Left lung (tissue), 10 donors: ENCODE results near the gene UBE2E2. TPM values are rescaled to one million over a fixed set of nuclear protein-coding genes. Genes with fewer than 3 reads are reported as not detected.

Source experiments
- ATAC-seq: fragments of 200-7000 bp; cut with Tn5 transposase; one replicate; pipeline ENCODE4 v1.9.1; 2020; ENCODE audit warnings: moderate library complexity
- DNase-seq, 4 donors: peaks; one replicate each; pipeline ENCODE4 v3.0.0-alpha.2; 2013 to 2020
- H3K27ac ChIP-seq, 2 donors: fragments of 200-600 bp; sonication (generic) in 1 of 2; one replicate each; pipeline versions ENCODE4 v1.5.0 to v1.8.0; 2020 to 2021
- H3K27me3 ChIP-seq, 2 donors: fragments of 200-600 bp; sonication (generic) in 1 of 2; one replicate each; pipeline versions ENCODE4 v1.5.0 to v1.8.0; 2020 to 2021
- H3K36me3 ChIP-seq, 2 donors: fragments of 200-600 bp; sonication (generic) in 1 of 2; one replicate each; pipeline versions ENCODE4 v1.5.0 to v1.8.0; 2020 to 2021
- H3K4me1 ChIP-seq, 2 donors: fragments of 200-600 bp; one replicate each; pipeline ENCODE4 v1.8.0; 2021
- H3K4me3 ChIP-seq, 2 donors: fragments of 200-600 bp; sonication (generic) in 1 of 2; one replicate each; pipeline versions ENCODE4 v1.5.0 to v1.8.0; 2020 to 2021; ENCODE audit warnings: mild to moderate bottlenecking in 1 of 2
- H3K9me3 ChIP-seq, 2 donors: fragments of 200-600 bp; sonication (generic) in 1 of 2; one replicate each; pipeline versions ENCODE4 v1.5.0 to v1.8.0; 2020 to 2021
- CTCF ChIP-seq, 2 donors: fragments of 200-600 bp; sonication (generic) in 1 of 2; IDR thresholded peaks; one replicate each; pipeline versions ENCODE4 v1.5.0 to v1.8.0; 2021; ENCODE audit warnings: antibody characterized with exemption in 2 of 2
- intact Hi-C, 2 donors: fragments of 100-400 bp; cut with DNase I; formaldehyde crosslinking; loops; one replicate each; pipeline versions ENCODE4 v1.11.2 to v1.14.2; 2022
- polyA plus RNA-seq, 6 donors: library from polyadenylated mRNA; unstranded; fragments of 120-200 nt; gene quantifications; one replicate each; pipeline ENCODE4 v1.2.1, GENCODE V29; 2013; ENCODE audit not compliant: insufficient read length in 6 of 6
- total RNA-seq, 2 donors: library from RNA; stranded (reverse); fragmentation: NEBNext Ultra II Directional; extraction: Animal tissue kit (Norgen Biotek cat#: 25700); gene quantifications; one replicate each; pipeline ENCODE4 v1.2.1, GENCODE V29; 2021
- donor health status: DM: no; HTN: yes; CAD: no.
- donor health status: DM: no; HTN: no; CAD: no.

Gene UBE2E2
- total and polyA plus RNA-seq, 8 donors: 42.3 to 55.6 (median 47.5) TPM

DNA sequence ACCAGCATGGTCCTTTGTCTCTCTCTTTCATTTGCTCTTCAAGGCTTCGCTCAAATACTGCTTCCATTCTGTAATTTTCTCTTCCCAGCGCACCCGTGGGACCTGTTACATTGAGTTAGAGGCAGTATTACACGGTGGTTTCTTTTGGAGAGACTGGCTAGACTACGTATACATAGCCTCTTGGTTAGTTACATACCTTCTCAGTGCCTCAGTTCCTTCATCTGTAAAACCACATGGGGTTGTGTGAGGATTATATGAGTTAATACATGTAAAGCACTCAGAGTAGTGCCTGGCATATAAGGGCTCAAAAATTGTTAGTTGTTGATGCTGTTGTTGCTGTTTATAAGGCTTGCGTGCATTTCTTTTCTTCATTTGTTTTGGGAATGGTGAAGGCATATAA is 33.8 kb downstream of the UBE2E2 start:
- Histone ChIP-seq H3K4me1 (peaks cover 0 to 19% of the 10 kb centered on the region in 2 donors), H3K36me3 (no peaks in the 10 kb centered on the region), H3K27ac (no peak overlapping the region), H3K27me3 (no peaks in the 10 kb centered on the region), H3K9me3 (no peaks in the 10 kb centered on the region), H3K4me3 (no peak overlapping the region)
- no peak for DNase-seq
- no peak for ATAC-seq
- TF ChIP-seq CTCF (IDR thresholded peaks at IDR 0.05): no peak
- intact Hi-C loops: no loop called here

DNA sequence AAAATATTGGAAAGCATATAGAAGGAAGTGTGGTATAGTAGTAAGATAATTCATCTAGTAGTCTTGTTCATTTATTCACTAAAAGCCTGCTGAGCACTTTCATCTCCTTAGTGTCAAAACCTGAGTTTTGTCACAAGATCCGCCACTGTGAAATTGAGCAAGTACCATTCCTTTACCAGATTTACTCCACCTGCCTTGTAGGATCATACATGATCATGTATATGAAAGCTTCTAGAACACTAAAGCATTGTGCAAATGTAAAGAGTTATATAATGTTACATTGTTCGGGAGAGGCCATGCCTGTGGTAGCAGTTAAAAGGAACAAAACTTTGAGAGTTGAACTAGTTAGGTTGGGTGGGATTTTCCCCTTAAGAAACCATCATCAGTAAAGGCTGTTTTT is 35.0 kb downstream of the UBE2E2 start:
- no peaks in the 10 kb centered on the region for H3K36me3 ChIP-seq
- no peak for ATAC-seq
- no peak overlapping the region for H3K27ac ChIP-seq
- no peak overlapping the region for H3K4me3 ChIP-seq
- intact Hi-C loops: no loop called here
- peaks cover 0 to 19% of the 10 kb centered on the region in 2 donors for H3K4me1 ChIP-seq
- H3K9me3 ChIP-seq: no peaks in the 10 kb centered on the region
- no peaks in the 10 kb centered on the region for H3K27me3 ChIP-seq
- no peak for TF ChIP-seq CTCF (IDR thresholded peaks at IDR 0.05)
- no peak for DNase-seq

DNA sequence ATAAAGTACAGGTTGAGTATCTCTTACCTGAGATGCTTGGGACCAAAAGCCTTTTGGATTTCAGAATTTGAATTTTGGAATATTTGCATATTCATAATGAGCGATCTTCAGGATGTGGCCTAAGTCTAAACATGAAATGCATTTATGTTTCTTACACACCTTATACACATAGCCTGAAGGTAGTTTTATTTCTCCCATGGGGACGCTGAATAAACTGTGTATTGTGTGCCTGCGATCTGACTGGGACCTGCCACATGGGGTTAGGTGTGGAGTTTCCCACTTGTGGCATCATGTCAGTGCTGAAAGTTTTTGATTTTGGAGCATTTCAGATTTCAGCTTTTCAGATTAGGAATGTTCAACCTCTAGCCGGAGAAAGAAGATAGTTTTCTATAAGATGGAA is 35.5 kb downstream of the UBE2E2 start:
- H3K36me3 ChIP-seq: no peaks in the 10 kb centered on the region
- H3K4me1 ChIP-seq: peaks cover 0 to 19% of the 10 kb centered on the region in 2 donors
- intact Hi-C loops: no loop called here
- no peaks in the 10 kb centered on the region for H3K9me3 ChIP-seq
- TF ChIP-seq CTCF (IDR thresholded peaks at IDR 0.05): no peak
- ATAC-seq (no peak), DNase-seq (no peak)
- H3K27me3 ChIP-seq: no peaks in the 10 kb centered on the region
- no peak overlapping the region for H3K27ac ChIP-seq
- no peak overlapping the region for H3K4me3 ChIP-seq

DNA sequence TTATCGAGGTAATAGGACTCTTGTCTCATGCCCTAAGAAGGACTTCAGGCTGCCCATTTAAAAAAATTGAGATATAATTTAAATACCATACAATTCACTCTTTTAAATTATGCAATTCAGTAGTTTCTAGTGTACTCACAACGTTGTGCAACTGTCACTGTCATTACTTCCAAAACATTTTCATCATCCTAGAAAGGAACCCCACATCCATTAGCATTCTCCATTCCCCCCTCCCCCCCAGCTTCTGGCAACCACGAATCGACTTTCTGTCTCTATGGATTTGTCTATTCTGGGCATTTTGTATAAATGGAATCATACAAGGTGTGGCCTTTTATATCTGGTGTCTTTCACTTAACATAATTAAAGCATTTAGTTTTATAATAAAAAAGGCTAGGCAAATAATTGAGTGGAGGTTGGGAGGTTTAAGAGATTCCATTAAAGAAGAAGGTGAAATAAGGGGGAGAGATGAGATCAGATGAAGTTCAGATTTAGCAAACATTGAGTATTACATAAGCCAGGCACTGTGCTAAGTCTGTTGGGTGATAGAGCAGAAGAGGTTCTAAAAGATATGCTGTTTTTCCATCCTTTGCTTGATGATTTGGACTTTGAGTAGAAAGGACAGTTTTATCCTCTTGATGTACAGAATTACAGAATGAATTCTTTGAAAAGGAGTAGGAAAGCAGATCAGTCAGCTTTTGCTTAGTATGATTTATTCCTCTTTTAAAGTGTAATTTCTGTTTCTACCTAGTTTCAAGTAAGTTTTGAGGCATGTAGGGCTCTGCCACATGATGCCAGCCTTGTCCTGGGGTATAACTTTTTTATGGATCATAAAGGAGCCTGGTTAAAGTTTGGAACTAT is 36.3 kb downstream of the UBE2E2 start:
- no peak for ATAC-seq
- intact Hi-C loops: no loop called here

More for the DNA sequence above, 36.3 kb downstream of the UBE2E2 start:
- TF ChIP-seq CTCF (IDR thresholded peaks at IDR 0.05): no peak
- Histone ChIP-seq H3K27ac (no peak overlapping the region), H3K9me3 (no peaks in the 10 kb centered on the region), H3K36me3 (no peaks in the 10 kb centered on the region), H3K27me3 (no peaks in the 10 kb centered on the region), H3K4me3 (no peak overlapping the region), H3K4me1 (peaks cover 0 to 19% of the 10 kb centered on the region in 2 donors)
- DNase-seq: no peak
